ENCODE results near the gene OPTC.
A peak's percentile ranks its signal among the peaks of the same experiment; 100 is the strongest.

GRCh38 chr1:203547771-203548421 is 53.9 kb downstream of the OPTC start:
- TF ChIP-seq ZNF48 (tag by site-specific recombination; IDR thresholded peaks at IDR 0.05) (no peak), INSM2 (tag by site-specific recombination; IDR thresholded peaks at IDR 0.05) (peak; percentile 68), PATZ1 (tag by site-specific recombination; IDR thresholded peaks at IDR 0.05) (no peak; the same call in 1 of the 2 replicates), ZNF747 (tag by site-specific recombination; IDR thresholded peaks at IDR 0.05) (no peak)
